Ascending aorta (tissue), 2 donors: ENCODE data around the gene MYL11. TPM values are rescaled to one million over a fixed set of nuclear protein-coding genes. Genes with fewer than 3 reads are reported as not detected.
A peak's percentile ranks its signal among the peaks of the same experiment; 100 is the strongest.

Source experiments
- DNase-seq, 2 donors: peaks; one replicate each; pipeline ENCODE4 v3.0.0-alpha.2; 2019; ENCODE audit warnings: low spot score in 2 of 2
- H3K27ac ChIP-seq, 2 donors: fragments of 200-600 bp; sonication (generic); one replicate each; pipeline ENCODE4 v1.5.1; 2016 to 2017; ENCODE audit warnings: mild to moderate bottlenecking in 1 of 2
- H3K27me3 ChIP-seq: fragments of 200-600 bp; sonication (generic); one replicate; pipeline ENCODE4 v1.5.1; 2017
- H3K36me3 ChIP-seq, 2 donors: fragments of 200-600 bp; sonication (generic); one replicate each; pipeline ENCODE4 v1.5.1; 2016
- H3K4me1 ChIP-seq, 2 donors: fragments of 200-600 bp; sonication (generic); one replicate each; pipeline ENCODE4 v1.5.1; 2016 to 2017; ENCODE audit warnings: mild to moderate bottlenecking in 1 of 2
- H3K4me3 ChIP-seq, 2 donors: fragments of 200-600 bp; sonication (generic); one replicate each; pipeline ENCODE4 v1.5.1; 2016 to 2017; ENCODE audit warnings: mild to moderate bottlenecking in 1 of 2
- H3K9me3 ChIP-seq, 2 donors: fragments of 200-600 bp; sonication (generic); one replicate each; pipeline ENCODE4 v1.5.1; 2016
- intact Hi-C: fragments of 100-400 bp; cut with DNase I; formaldehyde crosslinking; loops from one replicate; pipeline ENCODE4 v1.15.1; 2023
- total RNA-seq: library from RNA; depleted of rRNA; stranded (reverse); fragments of >200 nt; gene quantifications from one replicate; pipeline ENCODE4 v1.1.0, GENCODE V29; 2016
- TF ChIP-seq, protein P1 (sequence below), 3 experiments: fragments of 200-600 bp in 2 of 3; fragments of 450-650 bp in 1 of 3; sonication (generic) in 2 of 3; IDR thresholded peaks; one replicate each; pipeline ENCODE4 v1.5.1; 2016 to 2019; ENCODE audit warnings: antibody characterized with exemption in 3 of 3, mild to moderate bottlenecking in 1 of 3, moderate library complexity in 1 of 3

Gene MYL11
- total RNA-seq, 1 donor from 2014 or later = not detected

GRCh38 chr16:30370456-30371247 is 4.0 kb upstream of the MYL11 start, which contains the start of gene TBC1D10B:
TSS of gene TBC1D10B (minus strand) at chr16:30370494. CDS start at chr16:30370183, 311 bp downstream.
- Histone ChIP-seq H3K9me3 (no peaks in the 10 kb centered on the region), H3K4me3 (peak within 1 kb of the TSS; percentile 78 to 82), H3K4me1 (peaks cover 13 to 26% of the 10 kb centered on the region in 2 donors), H3K27ac (peak within 1 kb of the TSS; percentile 85 to 88), H3K27me3 (no peaks in the 10 kb centered on the region), H3K36me3 (peaks cover 2 to 3% of the 10 kb centered on the region in 2 donors)
- intact Hi-C loops = loop anchor here (1.0 to 10.0 kb wide), 9 partner anchors 8 to 556 kb away; partner anchors contain the start of genes ALDOA, CD2BP2, FBRS and PAGR1
- peak; percentile 99 to 100 for DNase-seq
- TF ChIP-seq, protein P1, sequence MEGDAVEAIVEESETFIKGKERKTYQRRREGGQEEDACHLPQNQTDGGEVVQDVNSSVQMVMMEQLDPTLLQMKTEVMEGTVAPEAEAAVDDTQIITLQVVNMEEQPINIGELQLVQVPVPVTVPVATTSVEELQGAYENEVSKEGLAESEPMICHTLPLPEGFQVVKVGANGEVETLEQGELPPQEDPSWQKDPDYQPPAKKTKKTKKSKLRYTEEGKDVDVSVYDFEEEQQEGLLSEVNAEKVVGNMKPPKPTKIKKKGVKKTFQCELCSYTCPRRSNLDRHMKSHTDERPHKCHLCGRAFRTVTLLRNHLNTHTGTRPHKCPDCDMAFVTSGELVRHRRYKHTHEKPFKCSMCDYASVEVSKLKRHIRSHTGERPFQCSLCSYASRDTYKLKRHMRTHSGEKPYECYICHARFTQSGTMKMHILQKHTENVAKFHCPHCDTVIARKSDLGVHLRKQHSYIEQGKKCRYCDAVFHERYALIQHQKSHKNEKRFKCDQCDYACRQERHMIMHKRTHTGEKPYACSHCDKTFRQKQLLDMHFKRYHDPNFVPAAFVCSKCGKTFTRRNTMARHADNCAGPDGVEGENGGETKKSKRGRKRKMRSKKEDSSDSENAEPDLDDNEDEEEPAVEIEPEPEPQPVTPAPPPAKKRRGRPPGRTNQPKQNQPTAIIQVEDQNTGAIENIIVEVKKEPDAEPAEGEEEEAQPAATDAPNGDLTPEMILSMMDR (IDR thresholded peaks at IDR 0.05) = no peak

DNA sequence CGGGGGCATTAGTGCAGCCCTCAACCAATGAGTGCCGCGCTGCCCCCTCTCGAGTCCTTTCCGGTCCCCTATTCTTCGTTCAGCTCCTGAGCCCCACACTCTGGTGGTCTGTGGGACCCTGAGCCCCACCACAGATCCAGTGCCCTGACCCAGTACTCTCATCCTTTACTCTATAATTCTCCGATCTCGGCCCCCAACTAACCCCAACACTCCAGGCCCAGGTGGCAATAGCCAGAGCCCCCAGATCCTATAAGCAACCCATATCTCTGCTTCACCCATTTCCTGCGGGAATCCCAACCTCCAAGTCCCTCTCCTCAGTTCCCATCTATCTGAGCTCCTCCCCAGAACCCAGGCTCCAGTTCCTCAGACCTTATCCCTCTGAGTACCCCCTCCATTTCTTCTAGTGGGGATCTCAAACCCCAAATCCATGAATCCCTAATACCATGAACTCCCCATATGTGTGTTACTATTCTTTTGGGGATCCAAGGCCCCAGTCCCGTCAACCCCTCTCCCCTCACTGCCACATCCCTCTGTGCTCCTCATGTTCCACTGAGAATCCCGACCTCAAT is 3.3 kb upstream of the MYL11 start:
- intact Hi-C loops = loop anchor here (2.0 to 10.0 kb wide), 6 partner anchors 35 to 557 kb away; partner anchors contain the start of genes ALDOA, FBRS, PAGR1 and PRRT2
- Histone ChIP-seq H3K9me3 (no peaks in the 10 kb centered on the region), H3K36me3 (peaks cover 0 to 3% of the 10 kb centered on the region in 2 donors), H3K27ac (peak overlapping the region; percentile 85 to 88), H3K27me3 (no peaks in the 10 kb centered on the region), H3K4me1 (peaks cover 13 to 23% of the 10 kb centered on the region in 2 donors), H3K4me3 (peak overlapping the region; percentile 43 to 63)
- DNase-seq = peak in 1 of 2 donors; percentile 63
- TF ChIP-seq, protein P1 (IDR thresholded peaks at IDR 0.05) = no peak

- H3K27me3 ChIP-seq = no peaks in the 10 kb centered on the region
- TF ChIP-seq, protein P1 (IDR thresholded peaks at IDR 0.05) = no peak
- no peak overlapping the region for H3K27ac ChIP-seq
- H3K4me3 ChIP-seq = no peak overlapping the region
- intact Hi-C loops = loop anchor here (10.0 kb wide), 2 partner anchors 277 to 557 kb away; partner anchors contain the start of genes PAGR1, PRRT2, TBX6 and YPEL3
- H3K4me1 ChIP-seq = peaks cover 13 to 16% of the 10 kb centered on the region in 2 donors
- no peaks in the 10 kb centered on the region for H3K36me3 ChIP-seq
- no peak for DNase-seq
- H3K9me3 ChIP-seq = no peaks in the 10 kb centered on the region
These were observed 2.4 kb upstream of the MYL11 start for GRCh38 chr16:30372038-30372712.

DNA sequence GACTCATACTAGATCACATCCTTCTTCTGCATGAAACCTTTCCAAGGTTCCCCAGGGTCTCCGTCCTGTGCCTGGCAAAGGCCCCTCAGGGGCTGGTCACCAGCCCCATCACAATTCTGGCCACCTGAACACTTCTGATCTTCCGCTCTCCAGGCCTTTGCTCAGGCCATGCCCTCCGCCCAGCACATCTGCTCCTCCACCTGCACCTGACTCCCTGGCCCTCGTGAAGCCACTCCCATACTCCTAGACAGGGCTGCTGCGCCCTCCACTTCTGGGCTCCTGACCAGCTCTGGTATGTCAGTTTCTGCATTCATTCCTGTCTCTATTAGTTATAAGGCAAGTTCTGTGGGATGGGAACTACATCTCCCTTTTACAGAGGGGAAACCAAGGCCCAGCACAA is 1.9 kb upstream of the MYL11 start:
- no peak for DNase-seq
- intact Hi-C loops = loop anchor here (10.0 kb wide), 2 partner anchors 278 to 558 kb away; partner anchors contain the start of genes PAGR1, PRRT2, TBX6 and YPEL3
- no peak overlapping the region for H3K27ac ChIP-seq
- TF ChIP-seq, protein P1 (IDR thresholded peaks at IDR 0.05) = no peak
- peaks cover 12 to 15% of the 10 kb centered on the region in 2 donors for H3K4me1 ChIP-seq
- no peaks in the 10 kb centered on the region for H3K36me3 ChIP-seq
- no peaks in the 10 kb centered on the region for H3K27me3 ChIP-seq
- no peaks in the 10 kb centered on the region for H3K9me3 ChIP-seq
- H3K4me3 ChIP-seq = no peak overlapping the region

DNA sequence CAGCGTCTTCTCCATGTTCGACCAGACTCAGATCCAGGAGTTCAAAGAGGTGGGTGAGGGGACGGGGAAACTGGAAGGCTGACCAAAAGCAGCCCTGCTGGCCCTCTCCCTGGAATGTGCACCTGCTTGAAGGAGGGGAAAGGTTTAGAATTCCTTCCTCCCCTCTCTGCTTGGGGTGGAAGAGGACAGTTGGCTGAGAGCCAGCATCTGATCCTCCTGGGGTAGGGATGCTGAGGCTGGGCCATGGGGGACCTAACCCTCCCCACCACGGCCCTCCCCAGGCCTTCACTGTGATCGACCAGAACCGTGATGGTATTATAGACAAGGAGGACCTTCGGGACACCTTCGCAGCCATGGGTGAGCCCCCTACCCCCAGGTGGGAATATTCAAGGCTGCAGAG is 1.3 kb downstream of the MYL11 start:
- intact Hi-C loops = loop anchor here (5.0 to 10.0 kb wide), 3 partner anchors 281 to 561 kb away; partner anchors contain the start of genes KCTD13, PAGR1, PRRT2 and TBX6
- TF ChIP-seq, protein P1 (IDR thresholded peaks at IDR 0.05) = no peak
- Histone ChIP-seq H3K36me3 (no peaks in the 10 kb centered on the region), H3K27me3 (no peaks in the 10 kb centered on the region), H3K9me3 (no peaks in the 10 kb centered on the region), H3K27ac (no peak overlapping the region), H3K4me3 (no peak overlapping the region), H3K4me1 (peaks cover 8 to 14% of the 10 kb centered on the region in 2 donors)
- DNase-seq = no peak
